GM18511 (cell line): ENCODE data around the gene ATP2B2.

Experiments used
- ATAC-seq: cut with Tn5 transposase; IDR thresholded peaks from one replicate; pipeline ENCODE4 v1.9.1; 2021; ENCODE audit warnings: mild to moderate bottlenecking, moderate library complexity; ENCODE audit not compliant: unreplicated experiment

ATP2B2 gene

GRCh38 chr3:10495614-10496013 lies 9.8 kb downstream of the ATP2B2 start:
- no peak for ATAC-seq

- no peak for ATAC-seq
Observed at GRCh38 chr3:10495003-10495402, 10.4 kb downstream of the ATP2B2 start.

- no peak for ATAC-seq
Observed at GRCh38 chr3:10494180-10494579, 11.2 kb downstream of the ATP2B2 start.

GRCh38 chr3:10493202-10493589 lies 12.2 kb downstream of the ATP2B2 start:
- ATAC-seq = no peak

- ATAC-seq = no peak
Observed at GRCh38 chr3:10492364-10493201, 12.8 kb downstream of the ATP2B2 start.

- no peak for ATAC-seq
Observed at GRCh38 chr3:10489746-10490483, 15.5 kb downstream of the ATP2B2 start.

- ATAC-seq = no peak
Observed at GRCh38 chr3:10487988-10488633, 17.3 kb downstream of the ATP2B2 start.

- no peak for ATAC-seq
Observed at GRCh38 chr3:10485806-10486205, 19.6 kb downstream of the ATP2B2 start.

- ATAC-seq = no peak
Observed at GRCh38 chr3:10485380-10485779, 20.0 kb downstream of the ATP2B2 start.

GRCh38 chr3:10484709-10485108 lies 20.7 kb downstream of the ATP2B2 start:
- no peak for ATAC-seq

GRCh38 chr3:10483686-10484345 lies 21.6 kb downstream of the ATP2B2 start:
- no peak for ATAC-seq

GRCh38 chr3:10483364-10483675 lies 22.1 kb downstream of the ATP2B2 start:
- no peak for ATAC-seq

- no peak for ATAC-seq
Observed at GRCh38 chr3:10482631-10483363, 22.6 kb downstream of the ATP2B2 start.

GRCh38 chr3:10480871-10481378 lies 24.5 kb downstream of the ATP2B2 start:
- no peak for ATAC-seq

- ATAC-seq = no peak
Observed at GRCh38 chr3:10479311-10479710, 26.1 kb downstream of the ATP2B2 start.

- ATAC-seq = no peak
Observed at GRCh38 chr3:10475983-10476382, 29.4 kb downstream of the ATP2B2 start.

- no peak for ATAC-seq
Observed at GRCh38 chr3:10474847-10475246, 30.5 kb downstream of the ATP2B2 start.

- no peak for ATAC-seq
Observed at GRCh38 chr3:10474275-10474646, 31.1 kb downstream of the ATP2B2 start.

GRCh38 chr3:10473581-10474274 lies 31.7 kb downstream of the ATP2B2 start:
- ATAC-seq = no peak

- ATAC-seq = no peak
Observed at GRCh38 chr3:10472877-10473440, 32.4 kb downstream of the ATP2B2 start.
